A172 (cell line): ENCODE data around the gene PHRF1. TPM values are rescaled to one million over a fixed set of nuclear protein-coding genes. Genes with fewer than 3 reads are reported as not detected.

ENCODE experiments used
- DNase-seq: peaks from one replicate; pipeline ENCODE4 v3.0.0-alpha.2; 2015; ENCODE audit warnings: low spot score
- total RNA-seq: library from RNA; depleted of rRNA; stranded (reverse); fragments of >200 nt; shearing (Covaris generic); gene quantifications from 2 replicates; pipeline ENCODE4 v1.2.3, GENCODE V29; 2014

The PHRF1 gene
- total RNA-seq, 1 experiment from 2014 or later: 12.8 TPM

DNA sequence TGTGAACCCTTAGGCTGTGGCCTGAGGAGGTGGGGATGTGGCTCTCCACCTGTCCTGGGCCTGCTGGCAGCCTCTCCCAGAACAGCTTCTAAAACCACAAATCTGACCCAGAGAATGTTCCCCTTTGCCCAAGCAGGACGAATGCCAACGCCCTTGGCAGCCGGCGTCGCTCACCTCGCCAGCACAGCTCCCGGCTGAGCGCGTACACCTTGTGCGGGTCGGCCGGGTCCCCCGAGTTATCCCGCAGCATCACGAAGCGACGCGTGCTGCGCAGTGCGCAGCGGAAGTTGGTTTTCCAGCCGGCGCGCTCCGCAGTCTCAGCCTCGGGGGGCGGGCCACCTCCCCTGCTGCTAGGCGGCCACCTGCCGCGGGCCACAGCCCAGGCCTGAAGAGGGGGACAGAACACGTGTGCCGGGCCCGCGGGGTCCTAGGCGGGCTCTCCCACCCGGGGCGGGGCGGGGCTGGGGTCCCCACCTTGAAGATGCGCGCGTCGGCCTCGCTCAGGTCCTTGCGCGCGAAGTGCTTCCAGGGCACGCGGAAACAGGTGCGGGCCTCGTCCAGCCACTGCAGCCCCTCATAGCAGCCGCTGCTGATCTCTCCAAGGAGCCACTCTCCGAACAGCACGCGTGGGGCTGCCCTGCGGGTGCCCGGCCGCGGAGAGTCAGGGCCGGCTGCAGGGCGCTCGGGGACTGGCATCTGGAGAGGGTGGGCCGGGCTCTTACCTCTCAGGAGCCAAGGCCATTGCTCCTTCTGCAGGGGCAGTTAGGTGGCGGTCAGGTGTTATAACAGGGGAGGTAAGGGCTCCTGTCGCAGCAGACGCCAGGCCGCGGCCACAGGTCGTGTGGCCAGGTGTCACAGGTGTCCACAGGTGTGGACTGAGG lies 38.6 kb downstream of the PHRF1 start:
- DNase-seq: no peak

GRCh38 chr11:615504-616319 lies 39.4 kb downstream of the PHRF1 start, which contains the start of gene IRF7:
IRF7 (minus strand) TSS chr11:615950; CDS start chr11:615364, 586 bp downstream.
- peak; percentile 72 for DNase-seq

- no peak for DNase-seq
These were observed 40.3 kb downstream of the PHRF1 start for GRCh38 chr11:616320-617198.

GRCh38 chr11:617199-617911 lies 41.1 kb downstream of the PHRF1 start:
- DNase-seq: no peak

DNA sequence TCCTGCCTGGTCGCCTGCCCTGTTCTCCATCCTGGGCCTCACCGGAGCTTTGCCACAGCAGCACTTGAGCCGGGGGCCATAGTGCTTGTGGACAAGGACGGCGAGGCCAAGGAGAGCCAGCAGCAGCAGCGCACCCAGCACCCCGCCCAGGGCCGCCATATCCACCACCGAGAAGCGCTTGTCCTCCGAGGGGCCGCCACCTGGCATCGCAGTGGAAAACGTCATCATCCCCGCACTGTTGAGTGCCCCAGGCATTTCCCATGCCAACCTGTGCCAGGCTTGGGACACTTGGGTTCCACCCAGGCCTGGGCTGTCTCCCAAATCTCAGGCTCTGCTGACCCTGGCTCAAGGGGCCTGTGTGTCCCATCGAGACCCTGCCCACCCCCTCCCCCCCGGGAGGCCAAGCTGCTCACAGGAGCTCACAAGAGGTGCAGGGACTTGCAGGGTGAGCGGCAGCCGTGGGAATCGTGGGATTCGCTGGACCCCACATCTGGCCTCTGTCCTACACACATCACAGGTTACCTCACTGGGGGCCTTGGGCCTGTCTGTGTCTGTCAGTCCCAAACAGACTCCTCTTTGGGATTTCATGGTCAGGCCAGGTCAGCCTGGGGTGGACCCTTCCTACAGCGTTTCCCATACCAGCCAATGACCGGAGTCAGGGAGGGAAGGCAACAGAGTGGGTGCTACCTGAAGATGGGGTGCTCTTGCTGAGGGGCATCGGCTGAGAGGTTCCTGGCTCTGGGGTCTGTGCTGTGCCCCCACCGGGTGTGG lies 41.8 kb downstream of the PHRF1 start:
- no peak for DNase-seq

DNA sequence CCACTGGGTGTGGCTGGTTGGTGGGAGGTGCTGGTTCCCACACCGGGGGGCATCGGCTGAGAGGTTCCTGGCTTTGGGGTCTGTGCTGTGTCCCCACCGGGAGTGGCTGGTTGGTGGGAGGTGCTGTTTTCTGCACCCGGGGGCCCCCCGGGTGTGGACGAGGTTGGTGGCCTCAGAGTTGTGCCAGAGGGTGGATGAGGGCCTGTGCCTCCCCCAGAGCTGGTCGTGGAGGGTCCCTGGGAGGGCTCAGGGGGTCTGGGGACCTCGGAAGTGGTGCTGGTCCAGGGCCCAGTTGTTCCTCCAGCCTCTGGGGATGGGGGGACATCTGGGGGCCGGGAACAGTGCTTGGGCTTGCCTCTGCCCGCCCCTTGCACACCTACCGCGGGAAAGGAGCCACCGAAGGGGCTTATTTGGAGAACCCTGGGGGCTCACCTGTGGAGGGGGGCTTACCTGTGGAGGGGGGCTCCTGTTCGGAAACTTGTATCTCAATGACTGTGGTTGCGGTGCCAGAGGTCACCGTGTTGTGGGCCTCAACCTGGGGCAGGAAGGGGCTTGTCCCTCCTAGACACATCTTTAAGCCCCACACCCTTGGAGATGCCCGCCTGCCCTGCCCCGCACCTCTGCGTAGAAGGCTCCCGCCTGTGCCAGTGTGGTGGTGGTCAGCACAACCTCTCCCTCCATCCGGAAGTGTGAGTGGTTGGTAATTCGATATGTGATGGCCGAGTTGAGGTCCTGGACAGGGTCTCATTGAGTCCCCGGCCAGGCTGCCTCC lies 42.8 kb downstream of the PHRF1 start:
- no peak for DNase-seq

- no peak for DNase-seq
These were observed 43.4 kb downstream of the PHRF1 start for GRCh38 chr11:619628-620050.

DNA sequence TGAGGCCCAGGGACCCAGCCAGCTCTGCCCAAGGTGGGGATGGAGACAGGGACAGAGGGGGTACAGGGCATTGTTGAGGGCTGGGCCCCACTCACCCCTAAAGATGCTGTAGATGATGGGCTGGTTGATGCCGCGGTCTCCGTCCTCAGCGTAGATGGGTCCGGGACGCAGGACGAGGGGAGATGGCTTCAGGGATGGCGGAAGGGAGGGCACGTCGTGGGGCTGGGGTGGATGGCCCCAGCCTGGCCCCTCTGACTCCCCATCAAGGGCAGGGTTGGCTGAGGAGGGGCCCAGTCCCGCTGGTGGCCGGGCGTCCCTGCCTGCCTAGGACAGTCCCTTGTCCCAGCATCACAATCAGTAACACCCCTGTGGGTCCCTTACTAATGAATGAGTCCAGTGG lies 43.9 kb downstream of the PHRF1 start:
- no peak for DNase-seq

- no peak for DNase-seq
These were observed 44.9 kb downstream of the PHRF1 start for GRCh38 chr11:620935-621814.

DNA sequence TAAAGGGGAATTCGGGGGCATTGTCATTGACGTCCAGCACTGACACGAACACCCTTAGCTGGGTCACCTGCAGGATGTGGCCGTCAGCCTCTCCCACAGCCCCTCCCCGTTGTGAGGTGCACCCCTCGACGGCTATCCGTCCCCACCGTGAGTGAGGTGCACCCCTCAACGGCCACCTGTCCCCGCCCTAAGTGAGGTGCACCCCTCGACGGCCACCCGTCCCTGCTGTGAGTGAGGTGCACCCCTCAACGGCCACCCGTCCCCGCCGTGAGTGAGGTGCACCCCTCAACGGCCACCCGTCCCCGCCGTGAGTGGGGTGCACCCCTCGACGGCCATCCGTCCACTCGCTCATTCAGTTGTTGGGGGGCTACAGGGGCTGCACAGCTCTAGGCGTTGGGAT lies 45.6 kb downstream of the PHRF1 start:
- DNase-seq: no peak

DNA sequence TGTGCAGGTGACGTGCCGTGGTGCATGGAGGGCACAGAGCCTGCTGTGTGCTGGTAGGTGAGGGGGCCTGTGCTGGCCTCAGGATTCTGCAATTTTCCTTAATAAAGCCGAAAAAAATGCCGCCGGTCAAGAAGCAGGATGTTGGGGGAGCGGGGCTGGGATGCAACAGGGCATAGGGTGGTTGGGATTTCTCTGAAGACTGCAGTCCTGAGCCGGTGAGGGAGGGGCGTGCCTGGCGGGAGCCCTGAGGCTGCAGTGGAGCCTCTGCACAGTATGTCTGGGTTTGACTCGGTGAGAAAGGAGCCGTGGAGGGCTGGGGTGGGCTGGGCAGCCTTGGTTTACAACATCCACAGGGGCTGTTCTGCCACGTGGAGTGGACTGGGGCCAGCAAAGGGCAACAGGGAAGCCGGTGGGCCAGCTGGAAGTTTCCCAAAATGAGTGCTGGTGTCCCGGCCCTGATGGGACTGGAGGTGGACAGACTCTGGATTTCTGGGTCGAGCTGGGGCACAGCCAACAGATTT lies 47.1 kb downstream of the PHRF1 start:
- no peak for DNase-seq

GRCh38 chr11:623999-624704 lies 47.9 kb downstream of the PHRF1 start:
- peak; percentile 85 for DNase-seq

DNA sequence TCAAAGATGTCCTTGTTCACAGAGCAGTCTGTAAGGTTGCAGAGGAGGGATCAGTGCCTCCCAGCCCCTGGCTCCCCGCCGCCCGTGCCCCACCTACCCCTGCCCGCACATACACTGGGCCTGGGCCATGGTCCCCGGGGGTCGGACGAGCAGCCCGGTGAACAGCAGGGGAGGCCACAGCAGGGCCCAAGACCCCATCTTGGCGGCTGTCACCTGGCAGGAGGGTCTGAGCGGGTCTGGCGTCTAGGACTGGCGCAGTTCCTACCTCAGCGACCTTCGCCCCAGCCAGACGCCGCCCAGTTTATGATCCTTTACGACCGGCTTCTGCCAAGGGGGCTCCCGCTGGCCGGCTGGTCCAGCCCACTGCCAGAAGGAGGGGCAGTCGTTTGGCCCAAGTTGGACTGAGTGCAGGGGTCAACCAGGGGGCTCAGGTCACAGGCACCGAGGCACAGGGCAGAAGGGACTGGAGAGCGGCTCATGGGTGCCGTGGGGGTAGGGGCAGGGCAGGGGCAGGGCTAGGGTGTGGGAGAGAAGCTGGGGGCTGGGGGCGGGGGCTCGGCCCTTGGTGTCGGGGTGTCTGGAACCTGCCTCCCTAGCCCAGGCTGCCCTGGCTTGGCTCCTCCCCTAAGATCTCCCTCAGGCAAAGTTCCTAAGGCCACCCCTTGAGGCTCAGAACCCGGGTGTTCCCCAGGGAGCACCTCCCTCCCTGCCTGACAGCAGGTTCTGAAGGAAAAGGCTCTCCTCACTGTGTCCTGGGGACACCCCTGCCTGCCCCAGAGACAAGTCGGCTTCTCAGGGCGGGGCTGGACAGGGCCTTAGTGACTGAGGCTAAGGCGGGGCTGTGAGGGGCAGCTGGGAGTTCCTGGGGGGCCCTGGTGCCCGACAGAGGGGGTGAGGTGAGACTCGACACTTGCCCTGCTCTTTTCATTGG lies 48.7 kb downstream of the PHRF1 start, which contains the start of gene CDHR5:
TSS of gene CDHR5 (minus strand) at position 251 of the 931 bp plus-strand sequence. CDS start at position 198, 53 bp downstream.
- no peak for DNase-seq

GRCh38 chr11:625636-626268 lies 49.5 kb downstream of the PHRF1 start:
- no peak for DNase-seq

DNA sequence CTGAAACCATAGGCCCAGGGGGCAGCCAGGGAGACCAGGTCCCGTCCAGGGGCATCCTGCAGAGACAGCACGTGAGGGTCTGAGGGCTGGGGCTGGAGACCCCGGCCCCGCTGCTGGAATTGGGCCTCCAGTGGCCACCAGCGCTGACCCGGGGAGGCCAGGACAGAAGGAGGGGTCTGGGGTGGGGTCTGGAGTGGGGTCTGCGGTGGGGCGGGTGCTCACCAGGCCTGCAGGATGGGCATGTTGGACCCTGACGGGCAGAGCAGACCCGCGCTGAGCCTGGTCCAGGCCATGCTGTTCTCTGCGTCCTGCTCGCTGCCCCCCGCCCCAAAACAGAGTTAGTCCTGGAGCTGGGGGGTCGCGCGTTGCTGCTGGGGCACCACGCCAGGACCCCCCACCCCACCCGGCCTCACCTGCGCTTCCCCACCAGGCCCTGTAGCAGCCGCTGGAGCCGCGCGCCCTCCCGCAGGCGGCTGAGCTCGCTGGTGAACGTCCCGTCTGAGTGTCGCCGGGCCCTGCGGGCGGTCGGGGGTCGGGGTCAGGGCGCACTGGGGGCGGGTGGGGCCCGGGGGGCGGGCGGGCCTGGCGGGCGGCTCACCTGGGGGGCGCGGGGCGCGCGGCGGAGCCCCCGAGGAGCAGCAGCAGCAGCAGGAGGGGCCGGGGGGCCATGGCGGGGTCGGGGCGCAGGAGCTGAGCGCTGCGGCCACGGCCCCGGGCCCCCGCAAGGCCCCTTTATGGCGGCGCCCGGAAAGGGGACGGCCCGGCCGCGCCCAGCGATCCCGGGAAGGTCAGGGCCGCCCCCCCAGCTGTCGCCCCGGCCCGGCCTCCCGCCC lies 50.4 kb downstream of the PHRF1 start, which contains the start of gene SCT:
TSS of gene SCT (minus strand) at position 707 of the 833 bp plus-strand sequence. CDS start at position 669, 38 bp downstream.
- DNase-seq: no peak
